GM18870 (cell line): Measurements from ENCODE around the gene GPR62.
"Not testable (repeated sequence)": the region's sequence is repeated elsewhere in the genome, so short reads cannot be mapped to it uniquely, and the experiment has no call there.

Source experiments
- ATAC-seq: cut with Tn5 transposase; IDR thresholded peaks from one replicate; pipeline ENCODE4 v1.9.1; 2021; ENCODE audit warnings: moderate library complexity; ENCODE audit not compliant: unreplicated experiment

Gene GPR62, protein sequence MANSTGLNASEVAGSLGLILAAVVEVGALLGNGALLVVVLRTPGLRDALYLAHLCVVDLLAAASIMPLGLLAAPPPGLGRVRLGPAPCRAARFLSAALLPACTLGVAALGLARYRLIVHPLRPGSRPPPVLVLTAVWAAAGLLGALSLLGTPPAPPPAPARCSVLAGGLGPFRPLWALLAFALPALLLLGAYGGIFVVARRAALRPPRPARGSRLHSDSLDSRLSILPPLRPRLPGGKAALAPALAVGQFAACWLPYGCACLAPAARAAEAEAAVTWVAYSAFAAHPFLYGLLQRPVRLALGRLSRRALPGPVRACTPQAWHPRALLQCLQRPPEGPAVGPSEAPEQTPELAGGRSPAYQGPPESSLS

DNA sequence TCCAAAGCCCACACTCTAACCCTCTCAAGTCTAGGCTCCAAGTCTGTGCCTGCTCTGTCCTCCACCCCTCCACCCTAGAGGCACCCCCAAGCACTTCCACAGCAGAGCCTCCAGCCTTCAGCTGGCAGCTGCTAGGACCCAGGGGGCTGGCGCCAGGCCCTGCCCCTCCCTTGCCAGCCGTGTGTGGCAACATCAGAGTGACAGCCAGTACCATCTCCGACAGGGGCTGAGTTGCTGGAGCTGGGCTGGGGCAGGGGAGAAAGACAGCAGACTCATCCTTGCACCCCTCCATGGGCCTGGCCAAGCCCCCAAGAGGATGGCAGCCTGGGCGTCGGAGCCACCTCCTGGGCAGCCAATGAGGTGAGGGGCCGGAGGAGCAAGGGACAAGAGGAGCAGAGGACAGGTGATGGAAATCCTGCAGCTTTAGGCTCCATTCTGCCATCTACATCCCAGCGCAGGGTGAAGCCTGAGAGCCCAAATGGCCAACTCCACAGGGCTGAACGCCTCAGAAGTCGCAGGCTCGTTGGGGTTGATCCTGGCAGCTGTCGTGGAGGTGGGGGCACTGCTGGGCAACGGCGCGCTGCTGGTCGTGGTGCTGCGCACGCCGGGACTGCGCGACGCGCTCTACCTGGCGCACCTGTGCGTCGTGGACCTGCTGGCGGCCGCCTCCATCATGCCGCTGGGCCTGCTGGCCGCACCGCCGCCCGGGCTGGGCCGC is at the start of gene GPR62:
Gene GPR62, plus strand, starts transcription at position 207 of the 718 bp plus-strand sequence. Its CDS starts 272 bp downstream, at position 479.
- ATAC-seq: no peak

DNA sequence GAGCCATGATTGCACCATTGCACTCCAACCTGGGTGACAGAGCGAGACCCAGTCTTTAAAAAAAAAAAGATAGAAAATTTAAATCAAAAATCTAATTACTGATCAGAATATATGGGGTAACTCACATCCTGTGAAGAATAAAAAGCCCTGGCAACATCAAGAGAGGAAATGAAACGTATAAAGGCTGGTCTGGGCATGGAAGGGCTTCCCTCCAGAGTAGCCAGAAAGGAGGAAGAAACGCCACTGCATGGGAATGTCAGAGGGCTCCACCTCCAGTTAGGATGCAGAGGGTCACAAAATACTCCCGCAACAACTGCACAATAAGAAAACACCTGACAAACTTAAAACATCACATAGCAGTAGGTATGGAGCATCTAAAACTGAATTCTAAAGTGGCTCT is 47.2 kb upstream of the GPR62 start:
- ATAC-seq: no peak

DNA sequence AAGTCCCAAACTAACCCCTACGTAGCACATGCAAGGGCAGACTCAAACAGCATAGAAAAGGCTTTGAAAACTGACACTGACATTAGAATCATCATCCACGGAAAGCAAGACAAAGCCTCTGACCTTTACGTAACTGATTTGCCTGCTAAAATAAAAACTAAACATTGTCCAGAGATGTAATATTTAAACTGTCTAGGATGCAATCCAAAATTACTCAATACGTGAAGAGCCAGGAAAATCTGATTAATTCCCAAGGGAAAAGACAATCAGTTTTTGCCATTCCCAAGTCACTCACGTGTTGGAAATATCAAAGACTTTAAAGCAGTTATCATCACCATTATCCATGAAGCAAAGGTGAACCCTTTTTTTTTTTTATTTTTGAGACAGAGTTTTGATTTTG is 38.8 kb upstream of the GPR62 start:
- ATAC-seq: no peak

DNA sequence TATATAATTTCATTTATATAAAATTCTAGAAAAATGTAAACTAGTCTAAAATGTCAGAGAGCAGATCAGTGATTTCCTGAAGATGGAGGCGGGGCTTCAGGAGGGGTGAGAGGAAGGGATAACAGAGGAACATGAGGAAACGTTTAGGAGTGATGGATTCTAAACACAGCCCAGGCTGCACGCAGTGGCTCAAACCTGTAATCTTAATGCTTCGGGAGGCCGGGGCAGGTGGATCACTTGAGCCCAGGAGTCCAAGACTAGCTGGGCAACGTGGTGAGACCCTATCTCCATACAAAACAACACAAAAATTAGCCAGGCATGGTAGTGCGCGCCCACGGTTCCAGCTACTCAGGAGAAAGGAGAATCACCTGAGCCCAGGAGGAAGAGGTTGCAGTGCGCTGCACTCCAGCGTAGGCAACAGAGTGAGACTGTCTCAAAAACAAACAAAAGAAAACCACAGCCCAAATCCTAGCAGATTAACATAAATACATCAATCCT is 34.1 kb upstream of the GPR62 start:
- ATAC-seq: no peak

DNA sequence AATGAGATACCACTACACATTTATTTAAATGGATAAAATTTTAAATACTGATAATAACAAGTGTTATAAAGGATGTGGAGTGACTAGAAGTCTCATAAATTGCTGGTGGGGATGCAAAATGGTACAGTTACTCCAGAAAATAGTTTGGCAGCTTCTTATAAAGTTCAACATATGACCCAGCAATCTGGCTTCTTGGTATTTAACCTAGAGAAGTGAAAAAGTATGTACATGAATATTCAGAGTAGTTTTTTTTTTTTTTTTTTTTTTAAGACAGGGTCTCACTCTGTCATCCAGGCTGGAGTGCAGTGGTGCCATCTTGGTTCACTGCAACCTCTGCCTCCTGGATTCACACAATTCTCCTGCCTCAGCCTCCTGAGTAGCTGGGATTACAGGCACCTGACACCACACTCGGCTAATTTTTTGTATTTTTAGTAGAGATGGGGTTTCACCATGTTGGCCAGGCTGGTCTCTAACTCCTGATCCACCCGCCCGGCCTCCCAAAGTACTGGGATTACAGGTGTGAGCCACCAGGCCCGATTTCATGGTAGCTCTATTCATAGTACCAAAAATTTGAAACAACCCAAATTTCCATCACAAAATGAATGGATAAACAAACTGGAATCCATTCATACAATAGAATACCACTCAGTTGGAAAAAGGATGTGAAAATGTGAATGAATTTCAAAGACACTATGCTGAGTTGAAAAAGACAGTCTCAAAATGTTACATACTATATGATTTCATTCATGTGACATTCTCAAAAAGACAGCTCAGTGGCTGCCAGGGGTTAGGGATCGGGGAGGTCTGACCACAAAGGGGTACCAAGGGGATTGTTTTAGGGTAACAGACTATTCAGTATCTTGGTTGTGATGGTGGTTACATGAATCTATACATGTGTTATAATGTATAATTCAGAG is 27.9 kb upstream of the GPR62 start:
- no peak for ATAC-seq

DNA sequence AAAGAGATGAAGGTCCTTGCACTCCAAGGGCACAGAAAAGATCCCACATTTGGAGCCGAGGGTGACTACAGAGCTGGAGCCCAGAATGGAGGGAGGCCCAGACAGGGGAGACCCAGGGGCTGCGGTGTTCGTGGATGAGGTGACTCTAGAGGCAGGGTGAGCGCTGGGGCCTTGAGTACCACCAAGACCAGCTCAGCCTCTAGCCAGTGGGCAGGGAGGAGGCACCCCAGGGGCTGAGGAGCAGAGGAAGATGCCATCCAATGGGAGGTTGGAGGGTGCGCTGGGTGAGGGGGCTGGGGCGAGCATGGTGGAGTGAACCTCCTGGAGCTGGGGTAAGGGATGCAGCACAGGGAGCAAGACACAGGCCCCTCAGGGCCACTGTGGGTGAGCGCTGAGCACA is 26.7 kb upstream of the GPR62 start:
- no peak for ATAC-seq

DNA sequence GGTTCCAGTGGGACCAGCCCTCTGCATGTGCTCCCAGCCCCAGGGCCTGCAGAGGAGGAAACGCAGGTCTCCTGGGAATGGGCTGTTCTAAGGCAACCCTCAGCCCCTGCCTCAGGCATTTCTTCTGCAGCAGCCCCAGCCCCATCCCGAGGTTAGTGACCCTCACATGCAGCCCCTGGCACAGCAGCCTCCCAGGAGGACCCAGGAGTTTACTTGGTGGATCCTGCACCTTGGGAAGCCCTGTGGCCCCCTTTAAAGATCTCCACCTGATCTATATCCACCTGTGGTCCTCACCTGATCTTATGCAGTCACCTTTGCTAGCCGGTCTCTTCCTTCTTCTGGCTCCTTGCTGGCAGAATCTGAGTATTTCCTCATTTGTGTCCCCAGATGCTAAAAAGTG is 26.2 kb upstream of the GPR62 start:
- not testable (repeated sequence) for ATAC-seq

DNA sequence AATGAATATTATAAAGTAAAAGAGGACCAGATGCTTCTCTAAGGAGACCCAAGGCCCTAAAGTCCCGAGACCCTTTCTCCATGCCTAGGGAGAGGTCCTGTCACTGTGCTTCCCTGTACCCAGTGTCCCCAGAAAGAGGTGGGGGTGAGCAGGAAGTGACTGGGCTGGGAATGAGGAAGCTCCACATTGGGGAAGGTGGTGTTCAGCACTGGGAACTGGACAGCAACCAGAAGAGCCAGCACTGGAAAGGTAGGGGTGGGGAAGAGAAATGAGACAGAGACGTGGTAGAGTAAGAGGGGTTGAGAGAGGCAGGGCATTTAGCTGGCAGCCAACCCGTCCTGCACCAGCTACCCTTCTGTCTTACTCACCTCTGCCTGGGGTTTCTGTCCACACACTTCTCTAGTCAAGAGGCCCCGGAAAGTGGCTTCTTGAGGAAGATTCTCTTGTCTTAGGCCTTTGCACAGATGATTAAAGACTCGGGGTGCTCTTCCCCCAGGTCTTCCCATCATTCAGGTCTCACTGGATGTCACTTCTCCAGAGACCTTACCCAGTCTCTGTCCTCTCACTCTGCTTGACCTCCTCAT is 25.7 kb upstream of the GPR62 start:
- no peak for ATAC-seq

DNA sequence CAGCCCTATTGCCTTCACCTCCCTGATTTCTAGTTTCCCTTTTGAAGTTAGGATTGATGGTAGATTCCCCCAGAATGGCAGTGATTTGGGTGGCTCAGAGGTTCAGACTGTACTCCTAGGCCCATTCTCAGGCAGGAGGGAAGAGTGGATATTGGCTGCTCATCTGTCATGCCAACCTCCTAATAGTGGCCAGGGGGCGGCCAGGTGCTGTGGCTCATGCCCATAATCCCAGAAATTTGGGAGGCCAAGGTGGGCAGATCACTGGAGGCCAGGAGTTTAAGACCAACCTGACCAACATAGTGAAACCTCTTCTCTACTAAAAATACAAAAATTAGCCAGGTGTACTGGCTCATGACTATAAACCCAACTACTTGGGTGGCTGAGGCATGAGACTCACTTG is 24.7 kb upstream of the GPR62 start:
- ATAC-seq: no peak

DNA sequence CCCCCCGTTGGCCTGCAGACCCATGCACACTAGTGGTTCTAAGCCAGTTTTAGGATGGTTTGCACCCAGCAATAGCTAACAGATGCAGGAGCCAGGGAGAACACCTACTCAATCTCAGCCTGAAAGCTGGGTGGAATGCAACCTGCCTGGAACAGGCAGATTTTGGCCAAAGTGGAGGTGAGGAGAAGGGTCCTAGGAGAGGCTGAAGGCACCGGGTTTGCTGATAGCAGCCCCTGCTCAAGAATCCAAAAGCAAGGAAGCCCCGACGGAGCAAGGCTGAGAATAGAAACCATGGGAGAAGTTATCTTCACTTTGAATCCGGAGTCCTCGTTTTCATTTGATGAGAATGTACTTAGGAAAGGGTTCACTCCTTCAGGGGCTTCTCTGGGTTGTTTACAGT is 23.4 kb upstream of the GPR62 start:
- ATAC-seq: no peak

DNA sequence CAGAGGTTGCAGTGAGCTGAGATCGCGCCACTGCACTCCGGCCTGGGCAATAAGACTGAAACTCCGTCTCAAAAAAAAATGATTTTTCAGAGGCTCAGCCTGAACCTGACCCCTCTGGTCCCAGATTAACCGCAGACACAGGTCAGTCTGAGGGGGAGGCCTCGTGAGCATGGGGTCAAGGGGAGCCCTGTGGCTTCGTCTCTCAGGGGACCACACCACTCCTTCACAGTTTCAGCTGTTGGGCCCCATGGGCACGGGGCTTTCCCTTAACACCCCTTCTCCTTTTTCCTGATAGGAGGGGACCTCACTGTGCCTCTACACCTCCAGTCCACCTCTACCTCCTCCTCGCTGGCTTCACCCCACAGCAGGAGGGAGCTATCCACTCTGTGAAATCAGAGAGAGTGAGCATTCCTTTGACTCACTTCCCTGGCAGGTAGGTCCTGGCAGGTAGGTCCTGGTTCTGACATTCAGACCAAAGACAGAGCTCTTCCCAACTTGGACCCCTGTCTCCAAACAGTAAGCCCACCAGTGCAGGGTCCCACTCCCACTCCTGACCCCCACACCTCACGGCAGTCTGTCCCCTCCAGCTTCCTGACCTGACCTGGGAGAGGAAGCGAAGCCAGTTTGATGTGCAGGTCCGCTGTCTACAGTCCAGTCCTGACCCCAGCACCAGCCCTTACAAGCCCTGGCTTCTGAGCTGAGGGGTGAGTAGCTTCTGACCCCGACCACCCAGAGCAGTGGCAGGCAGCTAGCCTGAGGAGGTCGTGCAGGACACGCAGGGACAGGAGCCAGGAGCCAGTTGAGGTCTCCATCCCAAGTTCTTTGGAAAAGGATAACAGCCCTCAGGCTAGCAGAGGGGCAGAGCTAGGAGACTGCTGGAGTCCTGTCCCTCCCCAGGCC is 22.5 kb upstream of the GPR62 start:
- no peak for ATAC-seq

DNA sequence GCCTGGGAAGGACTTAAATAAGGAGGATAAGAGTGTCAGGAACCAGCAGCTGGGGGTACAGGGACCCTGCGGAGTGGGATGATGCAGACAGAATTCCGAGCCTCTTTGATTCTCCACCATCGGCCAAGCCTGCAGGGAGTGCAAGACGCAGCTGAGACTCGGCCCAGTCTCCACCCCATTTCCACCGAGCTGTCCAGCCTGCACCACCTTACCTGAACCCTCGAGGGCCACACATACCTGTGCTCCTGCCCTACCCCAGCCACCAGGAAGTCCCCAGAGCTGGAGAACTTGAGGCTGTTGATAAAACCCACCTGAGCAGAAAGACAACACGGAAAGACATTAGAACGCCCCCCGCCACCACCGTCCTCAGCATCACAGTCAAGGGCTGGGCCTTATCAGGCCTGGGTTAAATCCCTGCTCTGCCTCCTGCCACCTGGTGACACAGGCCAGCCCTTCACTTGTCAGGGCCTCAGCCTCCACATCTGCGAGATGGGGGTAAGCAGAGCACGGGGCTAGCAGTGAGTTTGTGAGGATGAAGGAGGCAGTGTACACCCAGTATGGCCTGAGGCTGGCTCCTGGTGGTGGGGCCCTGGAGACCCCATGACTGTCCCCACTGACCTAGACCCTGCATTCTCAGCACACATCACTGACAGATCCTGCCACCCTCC is 21.6 kb upstream of the GPR62 start:
- no peak for ATAC-seq

DNA sequence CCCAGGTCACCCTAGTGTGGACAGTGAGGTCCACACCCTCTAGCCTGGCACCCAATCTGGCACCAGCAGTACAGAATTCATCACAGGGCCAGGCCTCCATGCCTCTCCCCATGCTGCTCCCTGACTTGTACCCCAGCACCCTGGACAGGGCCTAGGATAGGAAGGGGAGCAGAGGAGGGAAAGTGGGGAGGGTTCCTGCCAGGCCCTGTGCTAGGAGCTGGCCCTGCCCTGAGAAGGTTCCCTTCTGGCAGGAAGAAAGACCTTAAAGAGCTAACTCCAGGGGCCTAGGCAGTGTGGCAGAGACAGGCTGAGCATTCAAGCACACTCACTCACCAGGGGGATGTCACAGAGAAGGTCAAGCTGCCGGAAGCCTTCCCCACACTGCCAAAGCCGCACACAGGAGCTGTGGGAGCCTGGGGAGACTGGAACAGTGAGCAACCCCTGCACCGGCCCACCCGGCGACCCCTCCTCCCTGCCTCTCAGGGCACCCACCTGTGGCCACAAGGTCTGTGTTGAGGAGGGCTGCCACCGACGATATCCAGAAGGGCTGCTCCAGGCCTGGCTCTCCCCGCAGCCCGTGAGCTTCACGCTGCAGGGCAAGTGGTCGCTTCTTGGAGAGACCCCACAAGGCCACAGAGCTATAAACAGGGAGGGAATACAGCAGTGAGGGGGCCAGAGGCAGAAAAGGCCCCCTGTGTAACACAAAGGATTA is 20.9 kb upstream of the GPR62 start:
- no peak for ATAC-seq

DNA sequence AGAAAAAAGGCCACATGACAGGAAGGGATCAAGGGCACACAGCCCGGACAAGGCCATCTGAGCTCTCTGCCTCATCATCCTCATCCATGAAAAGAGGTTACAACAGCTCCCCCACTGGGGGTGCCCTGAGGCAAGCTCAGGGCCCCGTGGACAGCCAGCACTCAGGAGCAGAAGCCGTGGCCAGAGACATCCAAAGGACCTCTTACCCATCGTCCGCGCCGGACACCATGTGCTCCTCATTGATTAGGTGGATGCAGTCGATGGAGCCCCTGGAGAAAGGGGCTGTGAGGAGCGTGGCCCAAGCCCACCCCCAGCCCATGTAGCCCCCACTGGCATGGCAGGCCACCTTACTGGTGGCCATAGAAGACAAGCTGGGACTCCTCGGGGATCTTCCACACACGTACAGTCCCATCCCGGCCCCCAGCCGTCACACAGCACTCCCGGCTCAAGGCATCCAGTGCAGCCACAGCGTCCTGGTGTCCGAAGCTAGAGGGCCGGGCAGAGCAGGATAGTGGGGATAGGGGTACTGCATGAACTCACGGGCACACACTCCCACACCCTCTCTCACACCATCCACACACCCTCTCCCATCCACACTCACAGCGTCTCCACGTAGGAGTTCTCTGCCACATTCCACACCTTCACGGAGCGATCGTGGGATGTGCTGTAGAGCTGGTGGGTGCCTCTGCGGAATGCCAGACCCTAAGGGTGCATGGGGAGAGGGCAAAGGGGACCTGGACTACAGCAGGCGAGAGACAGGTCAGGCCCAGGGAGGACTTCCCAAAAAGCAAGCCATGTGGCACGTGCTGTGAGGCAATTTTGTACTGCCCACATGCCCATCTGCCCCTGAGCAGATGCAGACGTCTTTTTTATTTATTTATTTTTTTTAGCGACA is 19.9 kb upstream of the GPR62 start:
- no peak for ATAC-seq

DNA sequence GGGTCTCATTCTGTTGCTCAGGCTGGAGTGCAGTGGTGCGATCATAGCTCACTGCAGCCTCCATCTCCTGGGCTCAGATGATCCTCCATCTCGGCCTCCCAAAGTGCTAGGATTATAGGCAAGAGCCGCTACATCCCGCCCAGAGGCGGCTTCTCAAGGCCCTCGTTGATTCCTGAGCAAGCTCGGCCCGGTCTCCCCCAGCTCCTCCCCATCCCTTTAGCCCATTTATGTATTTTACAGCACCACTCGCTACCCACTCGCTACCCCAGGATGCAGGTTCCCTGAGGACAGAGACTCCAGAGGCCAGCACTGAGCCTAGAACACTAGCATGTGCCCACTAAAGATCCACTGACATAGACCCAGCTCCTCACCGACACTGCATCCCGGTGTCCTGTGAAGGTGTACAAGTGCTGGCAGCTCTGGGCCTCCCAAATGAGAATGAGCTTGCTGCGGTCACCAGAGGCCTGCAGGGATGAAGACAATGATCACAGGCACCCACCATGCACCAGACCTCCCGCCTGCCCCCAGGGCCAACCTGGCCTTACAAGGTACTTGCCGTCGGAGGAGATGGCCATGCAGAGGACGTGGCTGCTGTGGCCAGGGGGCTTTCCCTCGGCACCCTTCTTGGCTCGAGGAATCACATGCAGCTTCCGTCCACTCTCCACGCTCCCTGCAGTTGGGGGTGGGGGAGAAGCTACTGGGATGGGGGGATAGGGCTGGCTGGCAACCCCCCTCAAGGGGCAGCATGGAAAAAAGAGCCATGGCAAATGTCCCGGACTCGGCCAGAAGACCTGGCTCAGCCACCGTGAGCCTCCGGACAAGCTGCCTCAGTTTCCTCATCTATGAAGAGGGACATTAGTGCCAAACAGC is 19.1 kb upstream of the GPR62 start:
- no peak for ATAC-seq

DNA sequence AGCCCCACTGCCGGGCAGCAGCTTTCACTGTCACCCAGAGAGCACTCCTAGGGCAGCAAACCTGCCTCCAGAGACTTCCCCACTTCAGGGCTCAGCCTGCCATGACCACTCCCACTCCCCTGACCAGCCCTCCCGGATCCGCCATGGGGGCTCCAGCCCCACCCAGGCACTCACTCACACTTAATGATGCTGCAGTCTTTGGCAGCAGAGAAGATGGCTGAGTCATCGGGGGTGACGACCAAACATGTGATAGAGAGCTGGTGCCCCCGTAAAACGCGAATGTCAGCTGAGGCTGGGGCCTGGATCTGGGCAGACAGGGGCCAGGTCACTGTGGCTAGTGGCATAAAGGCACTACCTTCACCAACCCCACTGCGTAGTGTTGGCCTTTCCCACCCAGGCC is 18.2 kb upstream of the GPR62 start:
- ATAC-seq: no peak
